NCI-H226 (cell line): ENCODE results near the gene AANAT.
"Not testable (repeated sequence)": the region's sequence is repeated elsewhere in the genome, so short reads cannot be mapped to it uniquely, and the experiment has no call there.

ENCODE experiments used
- DNase-seq: peaks from one replicate; pipeline ENCODE4 v3.0.0-alpha.2; 2015

The AANAT gene

GRCh38 chr17:76508472-76509063 lies 41.2 kb downstream of the AANAT start:
- not testable (repeated sequence) for DNase-seq

GRCh38 chr17:76510831-76511244 lies 43.4 kb downstream of the AANAT start:
- no peak for DNase-seq

- no peak for DNase-seq
Measured at GRCh38 chr17:76511668-76512365, 44.4 kb downstream of the AANAT start.

- DNase-seq, result no peak
Measured at GRCh38 chr17:76512366-76513305, 45.2 kb downstream of the AANAT start.

- DNase-seq, result no peak
Measured at GRCh38 chr17:76513306-76513692, 45.9 kb downstream of the AANAT start.

- DNase-seq, result not testable (repeated sequence)
Measured at GRCh38 chr17:76514355-76514754, 47.0 kb downstream of the AANAT start.

- no peak for DNase-seq
Measured at GRCh38 chr17:76515274-76515949, 48.0 kb downstream of the AANAT start.

GRCh38 chr17:76517638-76518038 lies 50.2 kb downstream of the AANAT start:
- no peak for DNase-seq

- no peak for DNase-seq
Measured at GRCh38 chr17:76519048-76519966, 51.9 kb downstream of the AANAT start.
